ENCODE data around the gene HMGN4. TPM values are rescaled to one million over a fixed set of nuclear protein-coding genes. Genes with fewer than 3 reads are reported as not detected.

The HMGN4 gene
- total and polyA plus RNA-seq, 9 of the 15 experiments (the other 6 are each of a cell fraction or from before 2014, with no cell fraction given): 35.4 to 134 (median 94.1) TPM

GRCh38 chr6:26553264-26553634, 15.1 kb downstream of the HMGN4 start (continued):
- TF ChIP-seq, protein P1, sequence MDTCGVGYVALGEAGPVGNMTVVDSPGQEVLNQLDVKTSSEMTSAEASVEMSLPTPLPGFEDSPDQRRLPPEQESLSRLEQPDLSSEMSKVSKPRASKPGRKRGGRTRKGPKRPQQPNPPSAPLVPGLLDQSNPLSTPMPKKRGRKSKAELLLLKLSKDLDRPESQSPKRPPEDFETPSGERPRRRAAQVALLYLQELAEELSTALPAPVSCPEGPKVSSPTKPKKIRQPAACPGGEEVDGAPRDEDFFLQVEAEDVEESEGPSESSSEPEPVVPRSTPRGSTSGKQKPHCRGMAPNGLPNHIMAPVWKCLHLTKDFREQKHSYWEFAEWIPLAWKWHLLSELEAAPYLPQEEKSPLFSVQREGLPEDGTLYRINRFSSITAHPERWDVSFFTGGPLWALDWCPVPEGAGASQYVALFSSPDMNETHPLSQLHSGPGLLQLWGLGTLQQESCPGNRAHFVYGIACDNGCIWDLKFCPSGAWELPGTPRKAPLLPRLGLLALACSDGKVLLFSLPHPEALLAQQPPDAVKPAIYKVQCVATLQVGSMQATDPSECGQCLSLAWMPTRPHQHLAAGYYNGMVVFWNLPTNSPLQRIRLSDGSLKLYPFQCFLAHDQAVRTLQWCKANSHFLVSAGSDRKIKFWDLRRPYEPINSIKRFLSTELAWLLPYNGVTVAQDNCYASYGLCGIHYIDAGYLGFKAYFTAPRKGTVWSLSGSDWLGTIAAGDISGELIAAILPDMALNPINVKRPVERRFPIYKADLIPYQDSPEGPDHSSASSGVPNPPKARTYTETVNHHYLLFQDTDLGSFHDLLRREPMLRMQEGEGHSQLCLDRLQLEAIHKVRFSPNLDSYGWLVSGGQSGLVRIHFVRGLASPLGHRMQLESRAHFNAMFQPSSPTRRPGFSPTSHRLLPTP (IDR thresholded peaks at IDR 0.05; ENCODE audit: borderline replicate concordance, extremely low read depth, insufficient read length): peak; percentile 92
- no peak for TF ChIP-seq ZNF408 (CRISPR knock-in tag; IDR thresholded peaks at IDR 0.05; ENCODE audit: low read depth)
- TF ChIP-seq RFX1 (IDR thresholded peaks at IDR 0.05): no peak
- no peak for TF ChIP-seq ZBTB1 (CRISPR knock-in tag; IDR thresholded peaks at IDR 0.05; ENCODE audit: borderline replicate concordance, low read depth)
- TF ChIP-seq, protein P2, sequence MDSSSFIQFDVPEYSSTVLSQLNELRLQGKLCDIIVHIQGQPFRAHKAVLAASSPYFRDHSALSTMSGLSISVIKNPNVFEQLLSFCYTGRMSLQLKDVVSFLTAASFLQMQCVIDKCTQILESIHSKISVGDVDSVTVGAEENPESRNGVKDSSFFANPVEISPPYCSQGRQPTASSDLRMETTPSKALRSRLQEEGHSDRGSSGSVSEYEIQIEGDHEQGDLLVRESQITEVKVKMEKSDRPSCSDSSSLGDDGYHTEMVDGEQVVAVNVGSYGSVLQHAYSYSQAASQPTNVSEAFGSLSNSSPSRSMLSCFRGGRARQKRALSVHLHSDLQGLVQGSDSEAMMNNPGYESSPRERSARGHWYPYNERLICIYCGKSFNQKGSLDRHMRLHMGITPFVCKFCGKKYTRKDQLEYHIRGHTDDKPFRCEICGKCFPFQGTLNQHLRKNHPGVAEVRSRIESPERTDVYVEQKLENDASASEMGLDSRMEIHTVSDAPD (CRISPR knock-in tag; IDR thresholded peaks at IDR 0.05): no peak
- no peak for TF ChIP-seq NFIX (CRISPR knock-in tag; IDR thresholded peaks at IDR 0.05; ENCODE audit: low read depth)
- no peak for TF ChIP-seq HMGXB4 (CRISPR knock-in tag; IDR thresholded peaks at IDR 0.05)
- TF ChIP-seq KDM4B (IDR thresholded peaks at IDR 0.05; ENCODE audit: borderline replicate concordance in 2 of 2, low read depth in 1 of 2): no peak
- peak; percentile 99 for TF ChIP-seq POLR2H (tag; IDR thresholded peaks at IDR 0.05; ENCODE audit: low read depth)
- TF ChIP-seq ZNF146 (CRISPR knock-in tag; IDR thresholded peaks at IDR 0.05; ENCODE audit: unreplicated experiment): no peak
- TF ChIP-seq, protein P3, sequence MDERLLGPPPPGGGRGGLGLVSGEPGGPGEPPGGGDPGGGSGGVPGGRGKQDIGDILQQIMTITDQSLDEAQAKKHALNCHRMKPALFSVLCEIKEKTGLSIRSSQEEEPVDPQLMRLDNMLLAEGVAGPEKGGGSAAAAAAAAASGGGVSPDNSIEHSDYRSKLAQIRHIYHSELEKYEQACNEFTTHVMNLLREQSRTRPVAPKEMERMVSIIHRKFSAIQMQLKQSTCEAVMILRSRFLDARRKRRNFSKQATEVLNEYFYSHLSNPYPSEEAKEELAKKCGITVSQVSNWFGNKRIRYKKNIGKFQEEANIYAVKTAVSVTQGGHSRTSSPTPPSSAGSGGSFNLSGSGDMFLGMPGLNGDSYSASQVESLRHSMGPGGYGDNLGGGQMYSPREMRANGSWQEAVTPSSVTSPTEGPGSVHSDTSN (CRISPR knock-in tag; IDR thresholded peaks at IDR 0.05; ENCODE audit: low read depth): no peak
- TF ChIP-seq, protein P3 (tag; conservative IDR thresholded peaks at IDR 0.05; ENCODE audit: low read depth): peak; percentile 36; the same call in 1 of the 2 replicates
- no peak for TF ChIP-seq ZNF445 (CRISPR knock-in tag; IDR thresholded peaks at IDR 0.05; ENCODE audit: low read depth)
- TF ChIP-seq ZFX (CRISPR knock-in tag; IDR thresholded peaks at IDR 0.05): no peak
- TF ChIP-seq RBM14 (IDR thresholded peaks at IDR 0.05; ENCODE audit: borderline replicate concordance, insufficient read depth, low read depth, low read length): no peak
- TF ChIP-seq ETS2 (tag; IDR thresholded peaks at IDR 0.05; ENCODE audit: borderline replicate concordance, poor library complexity, severe bottlenecking): no peak
- TF ChIP-seq EP300 (IDR thresholded peaks at IDR 0.05; ENCODE audit: low read length): peak; percentile 72
- TF ChIP-seq, protein P4, sequence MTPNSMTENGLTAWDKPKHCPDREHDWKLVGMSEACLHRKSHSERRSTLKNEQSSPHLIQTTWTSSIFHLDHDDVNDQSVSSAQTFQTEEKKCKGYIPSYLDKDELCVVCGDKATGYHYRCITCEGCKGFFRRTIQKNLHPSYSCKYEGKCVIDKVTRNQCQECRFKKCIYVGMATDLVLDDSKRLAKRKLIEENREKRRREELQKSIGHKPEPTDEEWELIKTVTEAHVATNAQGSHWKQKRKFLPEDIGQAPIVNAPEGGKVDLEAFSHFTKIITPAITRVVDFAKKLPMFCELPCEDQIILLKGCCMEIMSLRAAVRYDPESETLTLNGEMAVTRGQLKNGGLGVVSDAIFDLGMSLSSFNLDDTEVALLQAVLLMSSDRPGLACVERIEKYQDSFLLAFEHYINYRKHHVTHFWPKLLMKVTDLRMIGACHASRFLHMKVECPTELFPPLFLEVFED (CRISPR knock-in tag; conservative IDR thresholded peaks at IDR 0.05): no peak

Data from K562 (cell line).